Left ventricle myocardium inferior (tissue), 1 donor: ENCODE data around the gene ECHDC1. TPM values are rescaled to one million over a fixed set of nuclear protein-coding genes. Genes with fewer than 3 reads are reported as not detected.

Source experiments
- DNase-seq: peaks from one replicate; pipeline ENCODE4 v3.0.0-alpha.2; 2020
- H3K27ac ChIP-seq: fragments of 200-600 bp; replicated peaks from 2 replicates; pipeline ENCODE4 v1.8.0; 2021
- H3K27me3 ChIP-seq: fragments of 200-600 bp; 2 replicates; pipeline ENCODE4 v1.8.0; 2021; ENCODE audit warnings: low read depth
- H3K36me3 ChIP-seq: fragments of 200-600 bp; 2 replicates; pipeline ENCODE4 v1.8.0; 2021
- H3K4me1 ChIP-seq: fragments of 200-600 bp; 2 replicates; pipeline ENCODE4 v1.8.0; 2021
- H3K4me3 ChIP-seq: fragments of 200-600 bp; 2 replicates; pipeline ENCODE4 v1.8.0; 2021; ENCODE audit warnings: mild to moderate bottlenecking, moderate library complexity
- H3K9me3 ChIP-seq: fragments of 200-600 bp; replicated peaks from 2 replicates; pipeline ENCODE4 v1.8.0; 2021
- CTCF ChIP-seq: fragments of 200-600 bp; IDR thresholded peaks from 2 replicates; pipeline ENCODE4 v1.8.0; 2021; ENCODE audit warnings: antibody characterized with exemption, mild to moderate bottlenecking, borderline replicate concordance
- intact Hi-C: fragments of 100-400 bp; cut with micrococcal nuclease; formaldehyde crosslinking; loops from one replicate; pipeline ENCODE4 v1.11.0; 2022
- total RNA-seq: library from RNA; stranded (reverse); fragmentation: NEBNext Ultra II Directional; extraction: Animal tissue kit (Norgen Biotek cat#: 25700); gene quantifications from one replicate; pipeline ENCODE4 v1.2.1, GENCODE V29; 2021
- donor health status: DM: no; HTN: yes; CAD: no; lungs with severe emphysema.

Gene ECHDC1
- total RNA-seq, 1 donor from 2014 or later: 39.7 TPM

GRCh38 chr6:127255286-127255685, 88.1 kb downstream of the ECHDC1 start:
- Histone ChIP-seq H3K4me3 (no peak overlapping the region), H3K4me1 (no peaks in the 10 kb centered on the region), H3K9me3 (no peaks in the 10 kb centered on the region), H3K27ac (no peak overlapping the region), H3K36me3 (no peaks in the 10 kb centered on the region), H3K27me3 (no peaks in the 10 kb centered on the region)
- intact Hi-C loops: no loop called here
- DNase-seq: no peak
- no peak for TF ChIP-seq CTCF

- H3K27ac ChIP-seq: no peak overlapping the region
- no peaks in the 10 kb centered on the region for H3K36me3 ChIP-seq
- no peaks in the 10 kb centered on the region for H3K4me1 ChIP-seq
- no peaks in the 10 kb centered on the region for H3K9me3 ChIP-seq
- no peak overlapping the region for H3K4me3 ChIP-seq
- no peak for TF ChIP-seq CTCF
- no peak for DNase-seq
- H3K27me3 ChIP-seq: no peaks in the 10 kb centered on the region
- intact Hi-C loops: no loop called here
Observed at GRCh38 chr6:127249621-127250020, 93.8 kb downstream of the ECHDC1 start.

GRCh38 chr6:127247114-127248096, 96.0 kb downstream of the ECHDC1 start:
- DNase-seq: no peak
- H3K27me3 ChIP-seq: no peaks in the 10 kb centered on the region
- H3K4me3 ChIP-seq: no peak overlapping the region
- H3K4me1 ChIP-seq: no peaks in the 10 kb centered on the region
- no peaks in the 10 kb centered on the region for H3K9me3 ChIP-seq
- intact Hi-C loops: no loop called here
- peak overlapping the region; percentile 10 for H3K27ac ChIP-seq
- no peaks in the 10 kb centered on the region for H3K36me3 ChIP-seq
- no peak for TF ChIP-seq CTCF

- H3K9me3 ChIP-seq: no peaks in the 10 kb centered on the region
- no peak for TF ChIP-seq CTCF
- H3K27ac ChIP-seq: no peak overlapping the region
- intact Hi-C loops: no loop called here
- H3K4me3 ChIP-seq: no peak overlapping the region
- DNase-seq: no peak
- H3K4me1 ChIP-seq: no peaks in the 10 kb centered on the region
- no peaks in the 10 kb centered on the region for H3K27me3 ChIP-seq
- H3K36me3 ChIP-seq: no peaks in the 10 kb centered on the region
Observed at GRCh38 chr6:127243501-127243900, 99.9 kb downstream of the ECHDC1 start.

Other genes with a start within 250 kb of the ECHDC1 start
- 0.27 TPM for gene RSPO3, start 224.9 kb downstream of the ECHDC1 start, total RNA-seq
- 48.7 TPM for gene RNF146, start 76.7 kb downstream of the ECHDC1 start, total RNA-seq
- 2.2 TPM for gene KIAA0408, start 115.8 kb upstream of the ECHDC1 start, total RNA-seq
- not detected for gene C6orf58, start 233.6 kb upstream of the ECHDC1 start, total RNA-seq